HG03066 (cell line): ENCODE results near the gene KRT38.
"Not testable (repeated sequence)": the region's sequence is repeated elsewhere in the genome, so short reads cannot be mapped to it uniquely, and the experiment has no call there.

ENCODE experiments used
- ATAC-seq: cut with Tn5 transposase; IDR thresholded peaks from one replicate; pipeline ENCODE4 v1.9.1; 2021; ENCODE audit warnings: low read depth; ENCODE audit not compliant: unreplicated experiment

Gene KRT38

DNA sequence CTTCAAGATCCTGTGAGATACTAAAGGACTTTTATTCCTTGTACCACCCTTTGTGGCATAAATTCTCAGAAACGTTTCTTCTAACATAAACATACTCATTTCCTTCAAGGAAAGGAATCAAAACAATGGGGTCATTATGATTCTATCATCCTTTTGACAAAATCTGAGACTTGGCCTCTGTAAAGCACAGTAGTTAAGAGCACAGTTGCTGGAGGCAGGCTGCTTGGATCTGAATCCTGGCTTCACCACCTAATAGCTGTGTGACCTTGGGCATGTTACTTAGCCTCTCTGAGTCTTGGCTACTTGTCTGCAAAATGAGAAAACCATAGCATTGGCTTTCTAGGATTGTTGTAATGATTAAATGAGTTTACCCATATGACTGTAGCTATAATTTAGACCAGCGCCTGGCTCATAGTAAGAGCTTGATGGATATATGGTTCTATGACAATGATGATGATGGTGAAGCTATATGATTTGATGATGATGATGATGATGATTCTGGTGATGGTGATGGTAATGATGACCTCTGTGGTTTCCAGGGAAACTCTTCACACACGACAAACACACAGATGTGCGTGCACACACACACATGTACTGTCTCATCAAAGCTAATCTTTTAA is 37.3 kb downstream of the KRT38 start:
- ATAC-seq = no peak

DNA sequence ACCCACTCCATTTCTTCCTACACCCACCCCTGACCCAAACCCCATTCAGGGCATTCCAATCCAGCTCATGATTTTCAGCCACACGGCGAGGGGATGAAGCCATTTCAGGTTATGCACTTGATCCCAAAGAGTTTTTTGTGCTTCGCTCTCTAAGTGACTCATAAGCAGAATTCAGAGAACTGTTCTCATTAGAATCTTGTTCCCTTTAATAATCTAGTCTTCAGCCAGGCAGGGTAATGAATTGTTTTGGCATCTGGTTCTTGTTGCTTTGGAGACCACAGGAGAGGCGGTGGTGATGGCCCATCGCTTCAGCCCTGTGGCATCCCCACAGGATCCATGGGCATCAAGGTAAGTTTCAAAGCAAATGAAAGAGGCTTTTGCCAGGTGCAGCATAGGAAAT is 38.6 kb downstream of the KRT38 start:
- no peak for ATAC-seq

DNA sequence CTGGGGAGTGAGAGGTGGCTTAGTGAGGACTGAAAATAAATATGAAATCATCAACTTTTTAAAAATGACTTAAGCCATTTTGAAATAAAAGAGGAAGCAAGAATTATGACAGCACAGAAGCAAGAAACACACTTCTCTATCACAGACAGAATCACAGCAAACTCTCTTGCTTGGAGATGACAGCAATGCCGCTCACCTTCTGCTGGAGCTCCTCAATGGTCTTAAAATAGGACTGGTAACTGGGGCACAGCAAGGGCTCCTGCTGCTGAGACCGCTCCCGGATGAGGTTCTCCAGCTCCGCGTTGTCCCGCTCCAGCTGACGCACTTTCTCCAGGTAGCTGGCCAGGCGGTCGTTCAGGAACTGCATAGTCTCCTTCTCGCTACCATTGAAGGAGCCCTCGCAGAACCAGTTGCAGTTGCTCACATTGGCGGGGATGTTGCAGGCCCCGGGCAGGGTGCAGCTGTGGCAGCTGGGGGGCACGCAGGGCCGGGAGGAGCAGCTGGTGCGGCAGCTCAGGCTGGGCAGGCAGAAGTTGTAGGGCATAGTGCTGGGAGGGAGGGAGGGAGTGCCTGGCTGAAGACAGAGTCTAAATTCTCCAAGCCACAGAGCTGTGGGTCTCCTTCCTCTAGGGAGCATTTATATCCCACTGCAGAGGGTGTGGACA is 43.7 kb downstream of the KRT38 start, which contains the start of gene KRT31:
KRT31 (minus strand) TSS at position 613 of the 665 bp plus-strand sequence; CDS start at position 544, 69 bp downstream.
- no peak for ATAC-seq

DNA sequence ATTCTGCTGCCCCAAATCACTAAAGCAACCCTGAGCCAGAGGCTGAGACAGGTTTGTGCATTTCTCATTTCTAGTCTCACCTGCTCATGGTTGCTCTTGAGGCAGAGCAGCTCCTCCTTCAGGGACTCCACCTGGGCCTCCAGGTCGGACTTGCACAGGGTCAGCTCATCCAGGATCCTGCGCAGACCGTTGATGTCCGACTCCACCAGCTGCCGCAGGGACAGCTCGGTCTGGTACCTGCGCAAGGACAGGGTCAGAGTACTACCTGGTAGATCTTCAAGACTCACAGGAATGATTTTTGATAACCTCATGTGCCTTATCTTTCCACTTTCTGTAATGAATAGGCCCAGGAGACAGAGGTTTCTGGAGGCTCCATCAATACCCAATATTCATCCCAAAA is 44.4 kb downstream of the KRT38 start:
- ATAC-seq = no peak

DNA sequence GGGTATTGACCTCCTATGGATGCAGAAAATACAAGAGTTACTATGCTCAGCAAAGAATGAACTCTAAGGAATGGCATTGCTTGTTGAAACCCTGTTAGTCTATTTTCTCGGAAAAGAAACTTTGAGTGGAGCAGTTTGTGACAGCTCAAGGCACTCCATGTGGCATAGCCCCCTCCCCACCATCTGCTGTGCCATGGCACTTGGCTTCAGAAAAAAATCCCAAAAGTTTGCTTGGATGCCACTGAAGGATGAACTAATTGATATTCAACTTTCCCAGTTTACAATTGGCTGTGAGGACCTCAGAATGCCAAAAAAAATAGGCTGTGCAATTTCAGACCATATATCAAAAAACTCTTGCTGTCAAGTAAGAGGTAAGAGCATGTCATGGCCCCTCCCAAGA is 45.2 kb downstream of the KRT38 start:
- no peak for ATAC-seq

DNA sequence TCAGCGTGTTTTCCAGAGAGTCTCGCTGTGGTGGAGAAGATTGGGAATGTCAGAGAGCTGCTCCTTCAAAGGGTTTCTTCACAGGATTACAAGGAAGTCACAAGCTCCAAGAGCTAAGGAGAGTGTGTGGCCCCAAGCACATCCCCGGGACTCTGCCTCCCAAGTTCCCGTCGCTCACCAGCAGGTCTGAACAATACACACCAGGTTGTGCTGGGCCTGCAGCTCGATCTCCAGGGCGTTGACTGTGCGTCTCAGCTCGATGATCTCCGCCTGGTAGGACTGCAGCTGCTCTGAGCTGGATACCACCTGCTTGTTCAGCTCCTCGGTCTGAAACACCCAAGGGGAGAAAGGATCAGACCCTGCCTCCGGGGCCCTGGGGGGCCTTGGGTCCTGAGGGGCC is 45.7 kb downstream of the KRT38 start:
- ATAC-seq = not testable (repeated sequence)

DNA sequence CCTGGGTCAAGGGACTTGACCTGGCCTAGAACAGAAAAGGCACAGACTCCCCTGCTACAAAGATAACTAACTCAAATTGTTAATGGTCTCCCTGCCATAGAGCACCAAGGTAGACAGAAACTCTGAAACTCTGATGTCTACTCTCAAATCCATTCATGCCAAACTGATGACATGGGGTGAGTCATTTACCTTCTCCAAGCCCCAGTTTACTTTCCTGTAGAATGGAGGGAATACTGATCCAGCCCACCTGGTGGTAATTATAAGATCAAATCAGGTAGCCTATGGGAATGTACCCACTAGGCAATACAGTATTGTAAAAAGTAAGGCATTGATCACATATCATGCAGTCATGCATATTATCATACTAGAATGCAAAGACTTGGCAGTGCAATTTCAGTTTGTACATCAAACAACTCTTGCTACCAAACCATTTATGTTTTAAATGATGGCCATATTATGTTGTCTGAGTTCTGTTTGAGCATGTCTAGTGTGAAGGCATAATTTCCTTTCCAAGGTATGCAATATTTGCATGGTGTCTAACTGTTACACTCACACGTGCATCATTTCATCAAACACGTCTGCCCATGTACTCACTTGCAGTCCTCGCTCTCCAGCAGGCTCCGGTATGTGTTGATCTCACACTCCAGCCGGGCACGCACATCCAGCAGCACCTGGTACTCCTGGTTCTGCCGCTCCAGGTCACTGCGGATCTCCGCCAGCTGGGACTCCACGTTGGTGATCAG is 46.4 kb downstream of the KRT38 start:
- ATAC-seq = no peak

DNA sequence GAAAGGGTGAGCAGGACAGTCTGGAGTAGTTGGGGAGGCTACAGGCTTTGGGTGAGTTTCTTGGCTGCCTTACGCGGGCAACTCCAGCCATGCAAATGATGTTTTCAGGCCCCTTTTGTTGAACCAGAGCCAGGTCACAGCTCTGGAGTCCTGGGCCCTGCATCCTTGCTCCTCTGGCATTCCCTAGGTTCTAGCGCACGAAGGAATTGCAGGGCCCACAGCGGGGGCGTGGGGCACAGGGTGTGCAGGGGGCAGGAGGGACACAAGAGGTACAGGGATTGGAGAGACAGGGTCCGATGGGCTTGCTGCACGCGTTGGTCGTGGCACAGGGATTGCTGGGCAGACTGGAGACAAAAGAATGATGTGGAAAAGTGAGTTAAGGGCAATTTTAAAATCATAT is 47.0 kb downstream of the KRT38 start:
- ATAC-seq = no peak

DNA sequence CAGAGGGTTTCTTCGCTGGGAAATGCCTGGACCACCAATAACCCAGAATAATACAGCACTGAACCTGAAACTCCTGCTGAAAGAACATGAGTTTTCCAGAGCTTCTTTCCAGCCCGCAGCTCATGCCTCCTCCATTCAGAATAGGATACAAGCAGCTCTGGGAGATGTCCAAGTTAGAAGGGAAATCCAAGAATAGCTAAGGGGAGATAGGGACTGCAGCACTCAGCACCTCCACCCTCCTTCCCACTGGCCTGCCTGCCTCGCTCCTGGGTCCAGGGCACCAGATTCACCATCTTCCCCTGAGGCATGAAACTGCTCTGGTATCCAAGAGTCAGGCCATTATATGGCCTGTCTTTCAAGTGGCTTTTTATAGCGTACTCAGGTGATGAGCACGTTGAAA is 47.5 kb downstream of the KRT38 start:
- ATAC-seq = no peak

DNA sequence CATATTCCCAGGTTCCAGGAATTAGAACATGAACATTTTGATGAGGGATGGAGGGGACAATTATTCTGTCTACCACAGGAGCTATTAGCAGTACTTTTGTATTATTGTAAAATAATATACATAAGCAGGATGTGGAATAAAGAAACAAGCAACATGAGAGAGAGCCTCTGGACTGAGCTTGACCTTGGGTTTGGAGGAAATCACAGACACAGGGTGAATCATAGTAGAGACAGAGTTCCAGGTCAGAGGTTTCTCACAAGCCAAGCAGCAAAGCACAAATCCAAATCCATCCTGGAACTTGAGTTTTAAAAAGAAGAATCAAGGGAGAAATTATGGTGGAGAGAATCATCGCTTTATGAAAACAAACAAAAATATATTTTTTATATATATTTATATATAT is 48.5 kb downstream of the KRT38 start:
- ATAC-seq = no peak

DNA sequence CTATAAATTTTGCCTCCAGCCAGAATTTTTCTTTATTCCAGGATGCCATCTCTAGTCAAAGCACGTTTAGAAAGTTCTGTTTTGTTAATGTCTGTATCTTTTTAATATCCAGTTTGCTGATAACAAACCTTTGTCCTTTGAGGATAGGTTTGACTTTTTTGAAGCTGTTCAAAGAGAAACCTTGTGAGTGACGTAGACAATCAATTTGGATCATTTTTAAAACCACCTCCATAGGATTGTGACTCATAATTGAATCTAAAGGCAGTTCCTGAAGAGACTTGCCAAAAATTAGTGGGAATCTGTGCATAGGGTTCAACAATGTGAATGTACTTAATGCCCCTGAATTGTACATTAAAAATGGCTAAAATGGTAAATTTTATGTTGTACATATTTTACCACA is 49.2 kb downstream of the KRT38 start:
- ATAC-seq = no peak

DNA sequence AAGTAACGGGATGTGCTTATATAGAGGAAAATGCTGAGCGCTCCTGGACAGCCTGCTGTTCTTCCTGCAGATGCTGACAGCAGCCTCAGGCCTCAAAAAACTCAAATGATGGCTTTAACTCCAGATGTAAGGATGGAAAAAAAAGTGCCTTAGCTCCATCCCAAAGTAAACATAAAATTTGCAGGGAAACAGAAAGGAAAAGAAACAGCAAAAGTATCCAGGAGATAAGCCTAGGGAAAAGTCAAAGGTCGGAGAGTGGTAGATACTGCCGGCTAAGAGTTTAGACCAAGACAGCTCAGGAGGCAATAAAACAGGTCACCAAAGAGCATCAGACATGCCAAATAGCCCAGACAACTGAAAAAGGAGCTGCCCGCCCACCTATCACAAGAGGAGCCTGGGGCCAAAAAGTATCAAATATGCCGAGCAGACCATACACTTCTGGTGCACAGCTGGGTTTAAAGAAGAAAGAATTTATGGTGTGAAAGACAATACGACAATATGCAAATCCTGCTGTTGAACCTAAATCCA is 50.3 kb downstream of the KRT38 start:
- ATAC-seq = no peak

DNA sequence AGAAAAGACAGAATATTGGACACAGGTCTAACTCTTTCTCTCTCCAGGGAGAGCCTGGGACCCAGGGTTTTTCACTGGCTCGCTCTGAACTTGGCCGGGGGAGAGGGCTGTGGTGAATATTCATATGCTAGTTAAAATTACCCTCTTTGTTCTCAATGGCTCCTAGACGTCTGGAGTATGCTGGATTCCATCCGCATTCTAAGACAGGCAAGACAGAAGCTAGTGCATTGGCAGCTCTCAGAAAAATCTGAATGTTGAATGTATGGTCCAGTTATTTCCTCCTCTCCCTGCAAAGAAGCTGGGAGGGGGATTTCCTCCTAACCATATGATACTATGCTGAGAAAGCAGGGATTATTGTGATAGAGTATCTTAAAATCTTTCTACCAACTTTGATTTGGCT is 53.1 kb downstream of the KRT38 start:
- no peak for ATAC-seq

DNA sequence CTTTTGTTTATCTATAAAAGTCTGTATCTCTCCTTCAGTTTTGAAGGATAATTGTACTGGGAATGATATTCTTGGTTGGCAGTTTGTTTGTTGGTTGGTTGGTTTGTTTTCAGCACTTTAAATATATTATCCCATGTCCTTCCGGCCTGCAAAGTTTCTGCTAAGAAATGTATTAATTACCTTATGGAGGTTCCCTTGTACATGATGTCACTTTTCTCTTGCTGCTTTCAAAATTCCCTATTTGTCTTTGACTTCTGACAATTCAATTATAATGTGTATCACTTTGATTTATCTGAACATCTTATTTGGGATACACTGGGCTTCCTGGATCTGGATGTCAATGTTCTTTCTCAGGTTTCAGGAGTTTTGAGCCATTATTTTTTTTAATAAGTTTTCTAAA is 54.6 kb downstream of the KRT38 start:
- no peak for ATAC-seq
